Transverse colon (tissue), 4 donors: Measurements from ENCODE around the gene TMEM229B.

Experiments used
- CTCF ChIP-seq, 5 experiments: fragments of 200-600 bp in 3 of 5; fragments of 450-650 bp in 2 of 5; sonication (generic) in 3 of 5; IDR thresholded peaks; 1 replicate in 2 of 5; 2 replicates in 3 of 5; pipeline ENCODE4 v1.5.1; 2016 to 2017; ENCODE audit warnings: antibody characterized with exemption in 5 of 5, inconsistent platforms in 3 of 5, mild to moderate bottlenecking in 2 of 5, moderate library complexity in 1 of 5
- POLR2AphosphoS5 ChIP-seq, 3 donors: sonication (generic); formaldehyde crosslinking; IDR thresholded peaks; one replicate each; pipeline ENCODE4 v1.6.1; 2016; ENCODE audit warnings: antibody characterized with exemption in 3 of 3

DNA sequence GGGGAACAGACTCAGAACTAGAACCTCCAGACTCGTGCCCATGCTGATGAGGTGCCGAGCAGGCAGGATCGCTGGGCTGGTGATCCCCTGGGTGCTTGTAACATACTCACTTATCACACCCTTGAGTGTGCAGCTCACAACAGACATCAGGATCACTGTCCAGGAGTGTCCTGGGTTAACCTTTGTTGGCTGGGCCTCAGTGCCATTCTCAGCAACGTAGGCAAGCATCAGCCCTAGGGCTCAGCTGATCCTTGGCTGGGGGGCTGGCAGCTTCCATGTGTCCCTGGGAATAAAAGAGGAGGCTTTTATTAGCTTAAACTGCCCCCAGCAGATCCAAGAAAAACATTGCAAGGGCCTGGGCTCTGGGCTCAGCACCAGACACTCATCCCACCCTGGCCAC lies 1.6 kb downstream of the TMEM229B start:
- TF ChIP-seq POLR2AphosphoS5 (IDR thresholded peaks at IDR 0.05), result no peak
- TF ChIP-seq CTCF (IDR thresholded peaks at IDR 0.05), result no peak
